ENCODE results near the gene GMPPA. TPM values are rescaled to one million over a fixed set of nuclear protein-coding genes. Genes with fewer than 3 reads are reported as not detected.

GMPPA gene
- total RNA-seq, 1 donor from 2014 or later, result 50.3 TPM

DNA sequence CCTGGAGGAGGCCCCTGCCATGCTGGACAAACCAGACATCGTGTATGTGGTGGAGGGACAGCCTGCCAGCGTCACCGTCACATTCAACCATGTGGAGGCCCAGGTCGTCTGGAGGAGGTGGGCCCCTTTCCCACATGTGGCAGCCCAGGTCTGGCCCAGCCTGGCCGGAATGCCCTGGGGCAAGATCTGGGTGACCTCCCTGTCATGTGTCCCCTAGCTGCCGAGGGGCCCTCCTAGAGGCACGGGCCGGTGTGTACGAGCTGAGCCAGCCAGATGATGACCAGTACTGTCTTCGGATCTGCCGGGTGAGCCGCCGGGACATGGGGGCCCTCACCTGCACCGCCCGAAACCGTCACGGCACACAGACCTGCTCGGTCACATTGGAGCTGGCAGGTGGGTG, 25.2 kb upstream of the GMPPA start:
- intact Hi-C loops (cut with micrococcal nuclease), result no loop called here
- no peak overlapping the region for H3K4me3 Mint-ChIP-seq
- H3K27me3 Mint-ChIP-seq (ENCODE audit: insufficient read depth), result peaks cover 8% of the 10 kb centered on the region
- no peaks in the 10 kb centered on the region for H3K4me1 Mint-ChIP-seq (ENCODE audit: low read depth)
- no peak overlapping the region for H3K27ac Mint-ChIP-seq
- DNase-seq (ENCODE audit: low spot score), result no peak
- no peaks in the 10 kb centered on the region for H3K36me3 Mint-ChIP-seq (ENCODE audit: low read depth)
- H3K9me3 Mint-ChIP-seq, result no peaks in the 10 kb centered on the region

DNA sequence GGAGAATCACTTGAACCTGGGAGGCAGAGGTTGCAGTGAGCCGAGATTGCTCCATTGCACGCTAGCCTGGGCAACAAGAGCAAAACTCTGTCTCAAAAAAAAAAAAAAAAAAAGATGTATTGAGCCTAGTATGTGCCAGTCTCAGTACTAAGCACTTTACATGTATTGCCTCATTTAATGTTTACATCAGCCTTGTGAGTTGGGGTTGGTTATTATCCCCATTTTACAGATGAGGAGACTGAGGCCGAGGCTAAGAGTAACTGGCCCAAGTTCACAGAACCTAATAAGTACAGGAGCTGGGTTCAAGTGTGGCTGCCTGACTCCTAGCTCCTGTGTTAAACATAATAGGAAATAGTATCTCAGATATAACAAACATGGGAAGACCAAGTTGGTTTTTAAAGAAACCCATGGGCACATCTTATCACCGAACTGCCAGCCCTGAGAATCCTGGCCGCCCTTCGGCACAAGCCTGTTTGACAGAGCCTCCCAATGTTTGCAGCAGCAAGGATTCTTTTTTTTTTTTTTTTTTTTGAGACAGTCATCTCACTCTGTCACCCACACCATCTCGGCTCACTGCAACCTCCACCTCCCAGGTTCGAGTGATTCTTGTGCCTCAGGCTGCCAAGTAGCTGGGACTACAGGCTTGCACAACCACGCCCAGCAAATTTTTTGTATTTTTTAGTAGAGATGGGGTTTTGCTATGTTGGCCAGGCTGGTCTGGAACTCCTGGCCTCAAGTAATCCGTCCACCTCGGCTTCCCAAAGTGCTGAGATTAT, 24.2 kb upstream of the GMPPA start:
- intact Hi-C loops (cut with micrococcal nuclease), result no loop called here
- Mint-ChIP-seq H3K27ac (no peak overlapping the region), H3K36me3 (ENCODE audit: low read depth) (no peaks in the 10 kb centered on the region), H3K4me3 (no peak overlapping the region), H3K27me3 (ENCODE audit: insufficient read depth) (peaks cover 8% of the 10 kb centered on the region), H3K4me1 (ENCODE audit: low read depth) (no peaks in the 10 kb centered on the region), H3K9me3 (no peaks in the 10 kb centered on the region)
- no peak for DNase-seq (ENCODE audit: low spot score)

DNA sequence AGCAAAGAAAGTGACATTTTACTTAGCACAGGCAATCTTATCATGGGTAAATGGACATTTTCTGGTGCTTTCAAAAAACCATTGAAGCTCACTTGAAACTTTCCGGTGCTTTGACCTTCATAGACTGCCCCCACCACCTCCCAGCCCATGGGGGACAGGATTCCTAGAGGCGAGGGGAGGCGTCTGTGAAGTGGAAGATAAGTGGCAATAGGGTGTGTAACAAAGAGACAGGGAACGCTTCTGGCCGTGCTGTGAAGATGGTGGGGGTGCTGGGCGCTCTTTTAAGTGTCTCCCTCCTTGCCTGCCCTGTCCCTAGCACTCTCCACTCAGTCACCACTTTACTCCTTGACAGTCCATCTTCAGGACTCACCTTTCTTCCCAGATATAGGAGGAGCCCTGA, 23.4 kb upstream of the GMPPA start:
- peaks cover 8% of the 10 kb centered on the region for H3K27me3 Mint-ChIP-seq (ENCODE audit: insufficient read depth)
- no peak overlapping the region for H3K4me3 Mint-ChIP-seq
- no peak overlapping the region for H3K27ac Mint-ChIP-seq
- intact Hi-C loops (cut with micrococcal nuclease), result no loop called here
- no peaks in the 10 kb centered on the region for H3K4me1 Mint-ChIP-seq (ENCODE audit: low read depth)
- H3K9me3 Mint-ChIP-seq, result no peaks in the 10 kb centered on the region
- DNase-seq (ENCODE audit: low spot score), result no peak
- H3K36me3 Mint-ChIP-seq (ENCODE audit: low read depth), result no peaks in the 10 kb centered on the region

DNA sequence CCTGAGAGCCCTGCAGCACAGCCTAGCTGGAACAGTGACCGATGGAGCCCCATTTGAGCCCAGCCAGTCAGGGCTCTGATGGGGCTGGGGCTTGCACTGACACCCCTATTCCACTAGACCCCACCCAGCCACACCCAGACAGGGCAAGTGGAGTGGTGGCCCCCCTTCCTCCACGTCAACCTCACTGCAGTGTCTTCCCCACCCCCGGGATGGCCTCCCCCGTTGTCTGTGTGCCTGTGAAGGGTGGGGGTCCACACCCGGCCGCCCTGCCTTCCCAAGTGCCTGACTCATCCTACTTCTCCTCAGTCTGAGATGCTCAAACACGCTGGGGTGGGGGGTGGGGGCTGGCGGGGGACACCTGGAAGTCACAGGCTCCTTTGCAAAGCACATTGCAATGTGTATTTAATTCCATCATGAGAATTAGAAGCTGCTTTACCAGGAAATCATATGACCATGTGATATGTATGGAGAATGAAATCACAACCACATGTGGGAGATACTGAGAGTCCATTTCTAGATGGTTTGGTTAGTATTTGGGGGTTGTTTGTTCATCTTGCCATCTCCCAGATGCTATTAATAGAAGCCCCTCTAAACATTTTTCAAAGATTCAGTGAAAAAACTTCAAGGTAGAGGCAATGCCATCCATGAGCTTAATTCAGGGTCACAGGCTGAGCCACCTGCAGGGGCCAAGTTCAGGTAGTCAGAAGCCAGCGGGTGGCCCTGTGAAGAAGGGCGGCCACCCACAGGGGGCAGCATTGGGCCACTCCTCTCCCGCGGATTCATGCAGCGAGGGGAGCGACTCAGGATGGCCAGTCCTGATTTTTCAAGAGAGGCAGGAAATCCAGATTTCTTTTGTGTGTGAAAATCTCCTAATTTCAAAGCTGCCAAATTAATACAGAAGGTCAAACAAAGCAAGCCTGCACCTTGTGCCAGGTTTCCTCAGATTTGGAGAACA, 22.7 kb upstream of the GMPPA start:
- Mint-ChIP-seq H3K27me3 (ENCODE audit: insufficient read depth) (peaks cover 12% of the 10 kb centered on the region), H3K9me3 (no peaks in the 10 kb centered on the region)

DNA sequence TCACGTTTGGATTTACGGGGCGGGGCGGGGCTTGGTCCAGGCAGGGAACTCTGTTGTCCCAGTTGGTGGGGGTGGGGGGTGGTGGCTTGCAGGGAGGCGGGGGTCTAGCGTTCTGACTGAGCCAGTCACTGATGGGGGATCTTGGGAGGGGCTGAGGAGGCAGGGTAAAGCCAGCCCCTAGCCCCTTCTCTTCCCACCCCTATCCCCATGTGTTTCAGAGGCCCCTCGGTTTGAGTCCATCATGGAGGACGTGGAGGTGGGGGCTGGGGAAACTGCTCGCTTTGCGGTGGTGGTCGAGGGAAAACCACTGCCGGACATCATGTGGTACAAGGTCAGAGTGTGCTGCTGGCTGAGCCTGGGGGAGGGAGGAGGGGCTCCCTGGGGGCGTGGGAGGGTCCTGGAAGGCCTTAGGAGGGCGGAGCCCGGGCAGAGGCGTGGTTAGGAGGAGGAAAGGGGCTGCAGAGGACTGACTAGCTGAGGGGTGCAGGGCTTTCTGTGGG, 22.0 kb upstream of the GMPPA start:
- peaks cover 12% of the 10 kb centered on the region for H3K27me3 Mint-ChIP-seq (ENCODE audit: insufficient read depth)
- no peaks in the 10 kb centered on the region for H3K9me3 Mint-ChIP-seq
- no peak for DNase-seq (ENCODE audit: low spot score)
- no peak overlapping the region for H3K27ac Mint-ChIP-seq
- no peaks in the 10 kb centered on the region for H3K36me3 Mint-ChIP-seq (ENCODE audit: low read depth)
- no peaks in the 10 kb centered on the region for H3K4me1 Mint-ChIP-seq (ENCODE audit: low read depth)
- no peak overlapping the region for H3K4me3 Mint-ChIP-seq
- intact Hi-C loops (cut with micrococcal nuclease), result loop anchor here (1.0 kb wide), 1 partner anchor 54 kb away; no protein-coding TSS in a partner anchor

More for the DNA sequence above, 22.7 kb upstream of the GMPPA start:
- H3K4me3 Mint-ChIP-seq, result no peak overlapping the region
- DNase-seq (ENCODE audit: low spot score), result peak; percentile 35
- no peaks in the 10 kb centered on the region for H3K36me3 Mint-ChIP-seq (ENCODE audit: low read depth)
- H3K4me1 Mint-ChIP-seq (ENCODE audit: low read depth), result no peaks in the 10 kb centered on the region
- intact Hi-C loops (cut with micrococcal nuclease), result loop anchor here (1.0 kb wide), 1 partner anchor 54 kb away; no protein-coding TSS in a partner anchor
- no peak overlapping the region for H3K27ac Mint-ChIP-seq

DNA sequence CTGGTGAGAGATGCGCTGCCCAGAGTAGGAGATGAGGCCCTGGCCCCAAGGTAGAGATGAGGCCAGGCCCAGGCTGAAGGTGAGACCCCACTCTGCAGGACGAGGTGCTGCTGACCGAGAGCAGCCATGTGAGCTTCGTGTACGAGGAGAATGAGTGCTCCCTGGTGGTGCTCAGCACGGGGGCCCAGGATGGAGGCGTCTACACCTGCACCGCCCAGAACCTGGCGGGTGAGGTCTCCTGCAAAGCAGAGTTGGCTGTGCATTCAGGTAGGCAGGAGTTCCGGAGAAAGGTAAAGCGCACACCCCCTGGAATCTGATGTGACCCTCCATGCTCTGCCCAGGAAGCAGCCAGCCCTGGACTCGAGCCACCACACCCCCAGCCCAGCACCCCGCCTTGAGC, 21.5 kb upstream of the GMPPA start:
- Mint-ChIP-seq H3K36me3 (ENCODE audit: low read depth) (no peaks in the 10 kb centered on the region), H3K9me3 (no peaks in the 10 kb centered on the region), H3K27ac (no peak overlapping the region), H3K27me3 (ENCODE audit: insufficient read depth) (peaks cover 15% of the 10 kb centered on the region), H3K4me1 (ENCODE audit: low read depth) (no peaks in the 10 kb centered on the region), H3K4me3 (no peak overlapping the region)
- intact Hi-C loops (cut with micrococcal nuclease), result no loop called here
- no peak for DNase-seq (ENCODE audit: low spot score)

DNA sequence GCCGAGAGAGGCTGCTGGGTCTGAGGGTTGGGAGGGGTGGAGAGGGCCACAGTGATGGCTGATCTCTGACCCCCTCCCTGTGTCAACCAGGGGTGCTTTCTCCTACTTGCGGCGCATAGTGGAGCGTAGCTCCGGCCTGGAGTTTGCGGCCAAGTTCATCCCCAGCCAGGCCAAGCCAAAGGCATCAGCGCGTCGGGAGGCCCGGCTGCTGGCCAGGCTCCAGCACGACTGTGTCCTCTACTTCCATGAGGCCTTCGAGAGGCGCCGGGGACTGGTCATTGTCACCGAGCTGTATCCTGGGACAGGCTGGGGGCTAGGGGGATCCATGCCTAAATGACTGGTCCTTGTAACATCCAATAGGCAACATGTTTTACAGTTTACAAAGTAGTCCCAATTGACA, 20.9 kb upstream of the GMPPA start:
- H3K9me3 Mint-ChIP-seq, result no peaks in the 10 kb centered on the region
- no peak for DNase-seq (ENCODE audit: low spot score)
- H3K4me1 Mint-ChIP-seq (ENCODE audit: low read depth), result no peaks in the 10 kb centered on the region
- intact Hi-C loops (cut with micrococcal nuclease), result no loop called here
- H3K4me3 Mint-ChIP-seq, result no peak overlapping the region
- peaks cover 20% of the 10 kb centered on the region for H3K27me3 Mint-ChIP-seq (ENCODE audit: insufficient read depth)
- H3K27ac Mint-ChIP-seq, result no peak overlapping the region
- no peaks in the 10 kb centered on the region for H3K36me3 Mint-ChIP-seq (ENCODE audit: low read depth)

DNA sequence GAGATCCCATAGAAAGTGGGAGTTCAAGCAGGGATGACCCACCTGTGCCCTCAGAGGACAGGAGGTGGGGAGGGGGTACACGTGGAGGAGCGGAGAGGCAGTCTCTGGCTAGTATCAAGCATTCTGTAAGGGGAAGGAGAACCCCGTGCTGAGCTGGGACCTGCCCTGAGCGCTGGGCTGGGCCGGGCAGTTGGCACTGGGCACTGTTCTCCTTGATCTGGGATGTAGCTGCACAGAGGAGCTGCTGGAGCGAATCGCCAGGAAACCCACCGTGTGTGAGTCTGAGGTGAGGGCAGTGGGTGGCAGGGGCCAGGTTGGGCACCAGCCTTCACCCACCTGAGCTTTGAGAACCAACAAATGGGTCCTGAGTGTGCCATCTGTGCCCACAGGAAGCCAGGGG, 19.8 kb upstream of the GMPPA start:
- Mint-ChIP-seq H3K4me1 (ENCODE audit: low read depth) (no peaks in the 10 kb centered on the region), H3K4me3 (no peak overlapping the region), H3K27ac (no peak overlapping the region), H3K9me3 (no peaks in the 10 kb centered on the region), H3K36me3 (ENCODE audit: low read depth) (no peaks in the 10 kb centered on the region), H3K27me3 (ENCODE audit: insufficient read depth) (peaks cover 22% of the 10 kb centered on the region)
- DNase-seq (ENCODE audit: low spot score), result no peak
- intact Hi-C loops (cut with micrococcal nuclease), result no loop called here

DNA sequence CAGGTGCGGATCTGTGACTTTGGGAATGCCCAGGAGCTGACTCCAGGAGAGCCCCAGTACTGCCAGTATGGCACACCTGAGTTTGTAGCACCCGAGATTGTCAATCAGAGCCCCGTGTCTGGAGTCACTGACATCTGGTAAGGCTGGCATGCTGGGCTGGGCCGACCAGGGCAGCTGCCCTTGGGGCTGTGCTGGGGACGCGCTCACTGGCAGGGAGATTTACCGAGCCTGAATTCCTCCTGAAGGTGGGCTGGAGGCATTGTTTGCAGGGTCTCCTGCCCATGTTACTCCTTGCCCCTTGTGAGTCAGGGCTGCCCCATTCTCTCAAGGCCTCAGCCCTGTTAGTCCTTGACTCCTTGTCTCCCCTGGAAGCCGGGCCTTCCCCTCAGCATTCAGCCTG, 18.7 kb upstream of the GMPPA start:
- intact Hi-C loops (cut with micrococcal nuclease), result no loop called here

DNA sequence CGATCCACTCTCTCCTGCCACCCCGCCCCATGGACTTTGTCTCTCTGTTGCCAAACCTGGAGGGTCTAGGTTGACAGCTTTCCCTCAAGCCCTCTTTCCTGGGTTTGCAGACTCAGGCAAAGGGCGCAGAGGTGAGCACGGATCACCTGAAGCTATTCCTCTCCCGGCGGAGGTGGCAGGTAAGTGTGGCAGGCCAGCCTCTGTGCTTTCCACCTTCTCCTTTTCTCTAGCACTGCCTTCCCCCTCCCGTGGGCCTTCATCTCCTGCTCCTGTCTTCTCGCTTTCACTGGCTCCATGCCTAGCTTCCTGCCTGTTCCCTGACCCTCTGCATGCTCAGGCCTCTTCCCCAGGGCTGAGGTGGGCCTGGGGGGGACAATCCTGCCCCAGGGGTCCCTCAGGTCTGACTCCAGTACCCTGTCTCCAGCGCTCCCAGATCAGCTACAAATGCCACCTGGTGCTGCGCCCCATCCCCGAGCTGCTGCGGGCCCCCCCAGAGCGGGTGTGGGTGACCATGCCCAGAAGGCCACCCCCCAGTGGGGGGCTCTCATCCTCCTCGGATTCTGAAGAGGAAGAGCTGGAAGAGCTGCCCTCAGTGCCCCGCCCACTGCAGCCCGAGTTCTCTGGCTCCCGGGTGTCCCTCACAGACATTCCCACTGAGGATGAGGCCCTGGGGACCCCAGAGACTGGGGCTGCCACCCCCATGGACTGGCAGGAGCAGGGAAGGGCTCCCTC, 15.9 kb upstream of the GMPPA start:
- Mint-ChIP-seq H3K9me3 (no peaks in the 10 kb centered on the region), H3K4me1 (ENCODE audit: low read depth) (no peaks in the 10 kb centered on the region), H3K27me3 (ENCODE audit: insufficient read depth) (peaks cover 47% of the 10 kb centered on the region), H3K27ac (no peak overlapping the region), H3K4me3 (no peak overlapping the region), H3K36me3 (ENCODE audit: low read depth) (no peaks in the 10 kb centered on the region)
- DNase-seq (ENCODE audit: low spot score), result no peak
- intact Hi-C loops (cut with micrococcal nuclease), result no loop called here

More for the DNA sequence above, 18.7 kb upstream of the GMPPA start:
- H3K27me3 Mint-ChIP-seq (ENCODE audit: insufficient read depth), result peaks cover 26% of the 10 kb centered on the region
- no peaks in the 10 kb centered on the region for H3K36me3 Mint-ChIP-seq (ENCODE audit: low read depth)
- no peak overlapping the region for H3K4me3 Mint-ChIP-seq
- no peak for DNase-seq (ENCODE audit: low spot score)
- H3K4me1 Mint-ChIP-seq (ENCODE audit: low read depth), result no peaks in the 10 kb centered on the region
- H3K9me3 Mint-ChIP-seq, result no peaks in the 10 kb centered on the region
- H3K27ac Mint-ChIP-seq, result no peak overlapping the region

DNA sequence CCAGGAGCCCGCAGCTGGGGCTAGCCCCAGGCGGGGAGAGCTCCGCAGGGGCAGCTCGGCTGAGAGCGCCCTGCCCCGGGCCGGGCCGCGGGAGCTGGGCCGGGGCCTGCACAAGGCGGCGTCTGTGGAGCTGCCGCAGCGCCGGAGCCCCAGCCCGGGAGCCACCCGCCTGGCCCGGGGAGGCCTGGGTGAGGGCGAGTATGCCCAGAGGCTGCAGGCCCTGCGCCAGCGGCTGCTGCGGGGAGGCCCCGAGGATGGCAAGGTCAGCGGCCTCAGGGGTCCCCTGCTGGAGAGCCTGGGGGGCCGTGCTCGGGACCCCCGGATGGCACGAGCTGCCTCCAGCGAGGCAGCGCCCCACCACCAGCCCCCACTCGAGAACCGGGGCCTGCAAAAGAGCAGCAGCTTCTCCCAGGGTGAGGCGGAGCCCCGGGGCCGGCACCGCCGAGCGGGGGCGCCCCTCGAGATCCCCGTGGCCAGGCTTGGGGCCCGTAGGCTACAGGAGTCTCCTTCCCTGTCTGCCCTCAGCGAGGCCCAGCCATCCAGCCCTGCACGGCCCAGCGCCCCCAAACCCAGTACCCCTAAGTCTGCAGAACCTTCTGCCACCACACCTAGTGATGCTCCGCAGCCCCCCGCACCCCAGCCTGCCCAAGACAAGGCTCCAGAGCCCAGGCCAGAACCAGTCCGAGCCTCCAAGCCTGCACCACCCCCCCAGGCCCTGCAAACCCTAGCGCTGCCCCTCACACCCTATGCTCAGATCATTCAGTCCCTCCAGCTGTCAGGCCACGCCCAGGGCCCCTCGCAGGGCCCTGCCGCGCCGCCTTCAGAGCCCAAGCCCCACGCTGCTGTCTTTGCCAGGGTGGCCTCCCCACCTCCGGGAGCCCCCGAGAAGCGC, 15.0 kb upstream of the GMPPA start:
- no peaks in the 10 kb centered on the region for H3K9me3 Mint-ChIP-seq
- no peaks in the 10 kb centered on the region for H3K4me1 Mint-ChIP-seq (ENCODE audit: low read depth)
- H3K27me3 Mint-ChIP-seq (ENCODE audit: insufficient read depth), result peaks cover 44% of the 10 kb centered on the region
- H3K36me3 Mint-ChIP-seq (ENCODE audit: low read depth), result no peaks in the 10 kb centered on the region
- DNase-seq (ENCODE audit: low spot score), result no peak
- intact Hi-C loops (cut with micrococcal nuclease), result no loop called here
- H3K27ac Mint-ChIP-seq, result no peak overlapping the region
- no peak overlapping the region for H3K4me3 Mint-ChIP-seq
